K562 (cell line): ENCODE results near the gene MTMR3. TPM values are rescaled to one million over a fixed set of nuclear protein-coding genes. Genes with fewer than 3 reads are reported as not detected.

Experiments used
- ATAC-seq: fragments of 200-7000 bp; cut with Tn5 transposase; 3 replicates; pipeline ENCODE4 v1.9.1; 2020; ENCODE audit warnings: moderate library complexity
- BruUV-seq: library from RNA; stranded (reverse); fragments of 400-500 nt; replicated peaks from 2 replicates; lab custom pipeline; 2021; lab: Mats Ljungman, UMichigan
- CTCF ChIA-PET: fragments of 300-600 bp; formaldehyde crosslinking; extraction: SDS; loops from one replicate; lab custom pipeline; 2021; ENCODE audit warnings: low intra/inter-chr PET ratio; lab: Yijun Ruan, JAX
- POLR2A ChIA-PET: fragments of 300-600, 350-650 bp; sonication (Branson Sonifier 250); formaldehyde crosslinking; extraction: SDS; loops from one replicate; lab custom pipeline; 2021; ENCODE audit warnings: antibody characterized with exemption, inconsistent platforms; lab: Yijun Ruan, JAX
- DNase-seq, 4 experiments: peaks; one replicate each; pipeline versions ENCODE4 v3.0.0 to v3.0.0-alpha.2; 2011 to 2018; ENCODE audit warnings: low spot score in 3 of 4, mixed read lengths in 3 of 4; ENCODE audit errors: extremely low read depth in 1 of 4
- FAIRE-seq: peaks from 2 replicates; lab custom pipeline; 2011; peaks lifted over from hg19 to GRCh38; lab: Jason Lieb, UNC
- H2AFZ ChIP-seq: 2 replicates; pipeline ENCODE4 v1.6.0; 2011; ENCODE audit warnings: low read depth, low read length, control low read depth, inconsistent platforms
- H3K27ac ChIP-seq: fragments of 200-600 bp; 3 replicates; pipeline ENCODE4 v1.8.0; 2011; ENCODE audit warnings: low read depth, mild to moderate bottlenecking, control low read depth, inconsistent platforms, low read length, moderate library complexity, mixed read lengths; ENCODE audit errors: extremely low read depth
- H3K27me3 ChIP-seq, 2 experiments: fragments of 300-600 bp in 1 of 2; 2 replicates in 1 of 2; 3 replicates in 1 of 2; pipeline versions ENCODE4 v1.6.0 to v1.8.0; 2011; ENCODE audit warnings: inconsistent platforms in 2 of 2, low read length in 2 of 2, mild to moderate bottlenecking in 1 of 2, mixed read lengths in 1 of 2, moderate library complexity in 1 of 2; ENCODE audit not compliant: control insufficient read depth in 2 of 2, insufficient read depth in 2 of 2
- H3K36me3 ChIP-seq: fragments of 300-600 bp; 3 replicates; pipeline ENCODE4 v1.8.0; 2011; ENCODE audit warnings: mild to moderate bottlenecking, low read length, inconsistent platforms; ENCODE audit not compliant: control insufficient read depth, insufficient read depth
- H3K4me1 ChIP-seq, 2 experiments: fragments of 200-600 bp in 1 of 2; replicated peaks in 1 of 2; 2 replicates in 1 of 2; 3 replicates in 1 of 2; pipeline versions ENCODE4 v1.5.1 to v1.8.0; 2011; ENCODE audit warnings: inconsistent platforms in 2 of 2, low read length in 2 of 2, mild to moderate bottlenecking in 1 of 2, mixed read lengths in 1 of 2, moderate library complexity in 1 of 2; ENCODE audit not compliant: control insufficient read depth in 2 of 2, insufficient read depth in 2 of 2
- H3K4me2 ChIP-seq: 2 replicates; pipeline ENCODE4 v1.6.1; 2011; ENCODE audit warnings: low read length, control low read depth, inconsistent platforms, mixed read lengths; ENCODE audit not compliant: insufficient read depth
- H3K4me3 ChIP-seq: fragments of 200-600 bp; sonication (generic), shearing (Covaris generic); 2 replicates; pipeline ENCODE4 v1.5.1; 2016; ENCODE audit warnings: control low read depth, inconsistent platforms
- H3K79me2 ChIP-seq: fragments of 200-600 bp; 3 replicates; pipeline ENCODE4 v1.8.0; 2011; ENCODE audit warnings: low read length, inconsistent platforms; ENCODE audit not compliant: control insufficient read depth, insufficient read depth
- H3K9ac ChIP-seq, 2 experiments: 2 replicates each; pipeline versions ENCODE4 v1.6.0 to v1.6.1; 2011; ENCODE audit warnings: low read depth in 2 of 2, low read length in 2 of 2, control low read depth in 1 of 2, inconsistent platforms in 1 of 2, mild to moderate bottlenecking in 1 of 2, mixed read lengths in 1 of 2; ENCODE audit not compliant: insufficient read depth in 1 of 2
- H3K9me1 ChIP-seq: one replicate; pipeline ENCODE4 v1.6.0; 2011; ENCODE audit warnings: inconsistent platforms, mild to moderate bottlenecking, low read length, moderate library complexity; ENCODE audit not compliant: control insufficient read depth, insufficient read depth
- H3K9me3 ChIP-seq: replicated peaks from 2 replicates; pipeline ENCODE4 v1.5.1; 2011; ENCODE audit warnings: low read depth, low read length, inconsistent platforms; ENCODE audit not compliant: control insufficient read depth, insufficient read depth
- H4K20me1 ChIP-seq: replicated peaks from 2 replicates; pipeline ENCODE4 v1.6.1; 2011; ENCODE audit warnings: low read length, inconsistent platforms, mixed read lengths; ENCODE audit not compliant: control insufficient read depth, insufficient read depth
- FOXP4 ChIP-seq: sonication (generic); formaldehyde crosslinking; IDR thresholded peaks from 2 replicates; pipeline ENCODE4 v1.8.0; 2022; ENCODE audit warnings: mild to moderate bottlenecking, missing genetic modification reagents, borderline replicate concordance
- HDGF ChIP-seq: fragments of 450-650 bp; IDR thresholded peaks from 2 replicates; pipeline ENCODE4 v1.6.1; 2016
- NCOA1 ChIP-seq: fragments of 450-650 bp; IDR thresholded peaks from 2 replicates; pipeline ENCODE4 v1.6.1; 2016; ENCODE audit warnings: low read depth
- USF2 ChIP-seq: sonication (generic); formaldehyde crosslinking; IDR thresholded peaks from 2 replicates; pipeline ENCODE4 v1.5.0; 2020; ENCODE audit warnings: missing genetic modification reagents
- ZC3H11A ChIP-seq: IDR thresholded peaks from 2 replicates; pipeline ENCODE4 v1.6.1; 2012; ENCODE audit warnings: low read depth, low read length, improper control_type of control experiment
- ZFX ChIP-seq: sonication (generic); formaldehyde crosslinking; IDR thresholded peaks from 2 replicates; pipeline ENCODE4 v1.8.0; 2022; ENCODE audit warnings: mild to moderate bottlenecking, missing genetic modification reagents, moderate library complexity
- ZNF609 ChIP-seq: sonication (generic); formaldehyde crosslinking; IDR thresholded peaks from 2 replicates; pipeline ENCODE4 v1.8.1; 2023; ENCODE audit warnings: missing genetic modification reagents, mild to moderate bottlenecking, borderline replicate concordance
- ZNF76 ChIP-seq: fragments of 250-450 bp; sonication (Bioruptor Pico); IDR thresholded peaks from 2 replicates; pipeline ENCODE4 v1.4.0; 2020; ENCODE audit warnings: mild to moderate bottlenecking, moderate library complexity, borderline replicate concordance
- ZZZ3 ChIP-seq: fragments of 450-650 bp; IDR thresholded peaks from 2 replicates; pipeline ENCODE4 v1.6.1; 2016; ENCODE audit warnings: antibody characterized with exemption, mild to moderate bottlenecking, moderate library complexity
- WGBS: fragments of 100-300 bp; shearing (Covaris generic); methylation state at CpG from one replicate; pipeline ENCODE4 v1.1.6; 2016; ENCODE audit warnings: low coverage, mixed read lengths; ENCODE audit not compliant: insufficient coverage; ENCODE audit errors: missing lambda C conversion rate; 5-methylcytosine and 5-hydroxymethylcytosine counted together
- in situ Hi-C: fragments of 300-500 bp; cut with MboI; formaldehyde crosslinking; loops from 4 replicates; pipeline ENCODE4 v1.15.0; 2018; ENCODE audit warnings: inconsistent platforms, mixed read lengths
- intact Hi-C: fragments of 100-400 bp; cut with micrococcal nuclease; formaldehyde crosslinking; loops from 2 replicates; pipeline ENCODE4 v1.14.2; 2022
- polyA plus RNA-seq, 8 experiments: library from polyadenylated mRNA; depleted of rRNA in 4 of 8; stranded (reverse) in 5 of 8; unstranded in 3 of 8; fragments of >200 nt; fragmentation: Nextera tagmentation in 2 of 8; fragmentation: Illumina TruSeq in 1 of 8; extraction: Ambion mirVana in 2 of 8; extraction: Trizol in 1 of 8; gene quantifications; 2 replicates each; pipeline versions ENCODE4 v1.2.1 to v1.2.3, GENCODE V29; 2011 to 2014; ENCODE audit warnings: inconsistent platforms in 1 of 8, missing spikeins in 1 of 8
- total RNA-seq, 7 experiments: library from RNA; depleted of rRNA in 6 of 7; stranded (reverse); fragments of >200 nt in 6 of 7; fragmentation: Illumina TruSeq in 2 of 7; extraction: Trizol in 2 of 7; gene quantifications; 2 replicates each; pipeline versions ENCODE4 v1.2.1 to v1.2.3, GENCODE V29; 2011 to 2021; ENCODE audit warnings: low replicate concordance in 1 of 7

Gene MTMR3
- total and polyA plus RNA-seq, 9 of the 15 experiments (the other 6 are each of a cell fraction or from before 2014, with no cell fraction given), result 1.6 to 13.7 (median 7.9) TPM

- Histone ChIP-seq H3K4me2 (no peak overlapping the region), H3K9ac (0 out of 4 replicates have a peak overlapping the region, but pooled peaks of 1 of the 2 experiments have one; percentile 26), H3K36me3 (peaks cover 63% of the 10 kb centered on the region; the same call in 2 of the 3 replicates), H3K4me3 (no peak overlapping the region), H4K20me1 (no peaks in the 10 kb centered on the region; the same call in 1 of the 2 replicates), H3K9me3 (no peaks in the 10 kb centered on the region), H3K9me1 (no peaks in the 10 kb centered on the region), H3K4me1 (no peaks in the 10 kb centered on the region; a peak in 1 of 5 replicates), H3K27me3 (no peaks in the 10 kb centered on the region), H3K27ac (no peak overlapping the region), H2AFZ (no peak overlapping the region), H3K79me2 (no peaks in the 10 kb centered on the region)
- TF ChIP-seq ZFX (CRISPR knock-in tag) (no peak), NCOA1 (no peak), ZZZ3 (no peak), ZNF76 (CRISPR knock-in tag) (no peak), ZNF609 (CRISPR knock-in tag) (no peak), USF2 (CRISPR knock-in tag) (no peak), ZC3H11A (no peak), FOXP4 (CRISPR knock-in tag) (no peak), HDGF (no peak)
- in situ Hi-C loops, result no loop called here
- no TSS peak for BruUV-seq
- ATAC-seq, result no peak
- WGBS, result 67% methylated on average over 4 of the region's 8 CpGs
- intact Hi-C loops, result no loop called here
- ChIA-PET POLR2A (no interaction called here), CTCF (no interaction called here)
- FAIRE-seq, result no peak
- no peak for DNase-seq
These were observed 139.1 kb downstream of the MTMR3 start for GRCh38 chr22:30021881-30022619.
